ENCODE measurements around the gene PIGQ. TPM values are rescaled to one million over a fixed set of nuclear protein-coding genes. Genes with fewer than 3 reads are reported as not detected.
A peak's percentile ranks its signal among the peaks of the same experiment; 100 is the strongest.

PIGQ gene
- total RNA-seq, 2 experiments from 2014 or later, result 28.8 to 29.1 TPM

- Mint-ChIP-seq H3K9me3 (no peaks in the 10 kb centered on the region), H3K27me3 (peaks cover 7% of the 10 kb centered on the region), H3K27ac (no peak overlapping the region)
These were observed 12.4 kb downstream of the PIGQ start for GRCh38 chr16:582218-582613.

DNA sequence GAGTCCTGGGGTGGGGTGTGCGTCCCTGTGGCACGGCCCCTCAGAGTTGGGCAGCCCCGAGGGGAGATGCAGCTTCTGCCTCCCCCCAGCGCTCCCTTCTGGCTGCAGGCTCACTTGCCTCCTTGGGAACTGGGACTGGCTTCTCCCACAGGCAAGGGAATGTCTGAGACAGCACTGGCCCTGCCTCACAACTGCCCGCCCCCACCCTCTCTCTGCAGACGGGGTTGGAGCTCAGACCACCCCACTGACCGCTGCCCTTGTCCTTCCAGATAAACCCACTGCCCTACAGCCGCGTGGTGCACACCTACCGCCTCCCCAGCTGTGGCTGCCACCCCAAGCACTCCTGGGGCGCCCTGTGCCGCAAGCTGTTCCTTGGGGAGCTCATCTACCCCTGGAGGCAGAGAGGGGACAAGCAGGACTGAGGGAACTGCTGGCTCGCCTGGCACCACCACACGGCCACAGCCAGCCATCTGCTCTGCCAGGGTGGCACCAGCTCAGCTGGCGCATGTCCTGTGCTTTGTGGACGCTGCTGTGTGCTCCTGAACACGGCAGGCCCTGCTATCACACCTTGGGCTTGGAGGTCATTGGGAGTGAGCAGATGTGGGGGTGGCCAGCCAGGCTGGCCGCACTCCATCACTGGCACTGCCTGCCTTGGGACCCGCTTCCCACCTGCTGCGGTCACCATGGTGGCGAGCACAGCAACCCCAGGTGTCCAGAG lies 13.0 kb downstream of the PIGQ start:
- Mint-ChIP-seq H3K27ac (no peak overlapping the region), H3K4me3 (no peak overlapping the region), H3K36me3 (peaks cover 3% of the 10 kb centered on the region), H3K9me3 (no peaks in the 10 kb centered on the region), H3K27me3 (peaks cover 7% of the 10 kb centered on the region), H3K4me1 (peaks cover 10% of the 10 kb centered on the region)
- no peak for DNase-seq

More at GRCh38 chr16:582218-582613, 12.4 kb downstream of the PIGQ start:
- peaks cover 7% of the 10 kb centered on the region for H3K4me1 Mint-ChIP-seq
- no peak overlapping the region for H3K4me3 Mint-ChIP-seq
- no peaks in the 10 kb centered on the region for H3K36me3 Mint-ChIP-seq
- no peak for DNase-seq

- peaks cover 10% of the 10 kb centered on the region for H3K4me1 Mint-ChIP-seq
These were observed 13.7 kb downstream of the PIGQ start for GRCh38 chr16:583470-583814.

DNA sequence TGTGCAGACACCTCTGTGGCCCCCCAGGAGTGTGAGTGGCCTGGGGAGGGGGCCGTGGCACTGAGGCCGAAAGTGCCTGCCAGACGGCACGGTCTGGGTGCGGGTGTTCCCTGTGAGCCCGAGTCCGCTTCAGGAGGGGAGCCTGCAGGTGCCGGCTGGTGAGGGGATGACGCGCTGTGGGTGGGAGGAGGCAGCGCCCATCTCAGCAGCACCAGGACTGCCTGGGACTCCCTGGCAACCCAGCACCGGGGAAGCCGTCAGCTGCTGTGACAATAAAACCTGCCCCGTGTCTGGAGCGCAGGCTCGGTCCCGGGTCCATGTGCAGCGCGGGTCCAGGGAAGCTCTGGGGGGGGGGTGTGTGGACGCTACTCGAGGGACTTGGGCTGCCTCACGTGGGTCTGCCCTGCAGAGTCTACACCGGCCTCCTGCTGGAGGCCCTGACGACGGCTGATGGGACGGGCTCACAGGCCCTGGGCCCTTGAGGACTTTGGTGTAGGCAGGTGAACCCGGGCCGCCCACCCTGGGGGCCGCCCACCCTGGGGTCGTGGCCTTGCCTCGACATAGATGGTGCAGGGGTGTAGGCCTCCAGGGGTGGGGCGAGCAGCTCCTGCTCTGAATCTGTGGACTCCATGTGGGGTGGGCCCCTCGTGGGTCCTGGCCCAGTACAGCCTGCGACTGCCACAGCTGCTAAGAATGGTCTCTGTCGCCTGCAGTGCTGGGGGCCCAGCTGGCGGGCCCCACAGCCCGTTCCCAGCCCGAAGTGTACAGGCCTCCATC lies 14.2 kb downstream of the PIGQ start:
- no peak for DNase-seq
- Mint-ChIP-seq H3K4me3 (no peak overlapping the region), H3K27me3 (peaks cover 7% of the 10 kb centered on the region), H3K4me1 (peaks cover 10% of the 10 kb centered on the region), H3K36me3 (peaks cover 11% of the 10 kb centered on the region), H3K27ac (no peak overlapping the region), H3K9me3 (no peaks in the 10 kb centered on the region)

More at GRCh38 chr16:583470-583814, 13.7 kb downstream of the PIGQ start:
- Mint-ChIP-seq H3K36me3 (peaks cover 10% of the 10 kb centered on the region), H3K9me3 (no peaks in the 10 kb centered on the region), H3K27me3 (peaks cover 7% of the 10 kb centered on the region), H3K27ac (no peak overlapping the region), H3K4me3 (no peak overlapping the region)
- no peak for DNase-seq

DNA sequence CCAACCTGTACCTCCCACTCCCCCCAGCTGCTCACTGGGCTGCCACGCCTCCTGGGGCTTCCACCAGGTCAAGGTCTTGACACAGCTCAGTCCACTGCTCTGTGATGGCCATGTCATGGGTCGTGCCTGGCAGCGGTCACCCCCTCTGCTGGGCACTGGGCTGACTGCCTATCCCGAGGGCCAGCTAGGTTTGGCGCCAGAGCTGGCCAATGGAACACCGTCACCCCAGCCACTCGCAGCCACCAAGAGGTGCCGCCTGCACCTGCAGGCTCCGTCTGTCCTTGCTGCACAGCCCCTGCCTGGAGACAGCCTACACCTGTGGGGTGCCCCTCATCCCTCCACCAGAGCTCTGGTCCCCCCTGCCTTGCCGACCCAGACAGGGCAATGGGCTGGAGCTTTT lies 15.6 kb downstream of the PIGQ start:
- H3K4me3 Mint-ChIP-seq, result no peak overlapping the region
- no peak overlapping the region for H3K27ac Mint-ChIP-seq
- DNase-seq, result no peak
- H3K9me3 Mint-ChIP-seq, result no peaks in the 10 kb centered on the region
- H3K4me1 Mint-ChIP-seq, result peaks cover 8% of the 10 kb centered on the region
- peaks cover 7% of the 10 kb centered on the region for H3K27me3 Mint-ChIP-seq
- H3K36me3 Mint-ChIP-seq, result peaks cover 11% of the 10 kb centered on the region

DNA sequence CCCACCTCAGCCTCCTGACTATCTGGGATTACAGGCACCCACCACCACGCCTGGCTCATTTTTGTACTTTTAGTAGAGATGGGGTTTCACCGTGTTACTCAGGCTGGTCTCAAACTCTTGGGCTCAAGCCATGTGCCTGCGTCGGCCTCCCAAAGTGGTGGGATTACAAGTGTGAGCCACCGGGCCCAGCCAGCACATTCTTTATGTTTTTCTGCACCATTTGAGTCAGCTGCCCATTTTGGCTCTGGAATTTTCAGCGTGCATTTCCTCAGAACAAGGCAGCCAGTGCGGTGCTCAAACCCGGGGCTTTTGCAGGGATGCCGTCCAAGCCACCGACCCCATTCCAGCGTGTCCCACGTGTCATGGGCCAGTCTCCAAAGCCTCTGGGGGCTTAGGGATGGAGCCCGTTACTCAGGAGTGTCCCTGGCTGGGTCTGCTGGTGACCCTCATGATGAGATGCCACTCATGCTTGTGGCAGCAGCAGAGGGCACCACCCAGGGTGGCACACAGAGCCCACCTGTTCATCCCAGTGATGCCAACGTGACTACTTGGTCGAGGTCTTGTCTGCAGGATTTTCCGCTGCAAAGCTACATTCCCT lies 16.4 kb downstream of the PIGQ start:
- Mint-ChIP-seq H3K36me3 (peaks cover 11% of the 10 kb centered on the region), H3K9me3 (no peaks in the 10 kb centered on the region), H3K27me3 (peaks cover 7% of the 10 kb centered on the region), H3K4me3 (peak overlapping the region; percentile 48), H3K27ac (no peak overlapping the region), H3K4me1 (peaks cover 15% of the 10 kb centered on the region)
- no peak for DNase-seq

DNA sequence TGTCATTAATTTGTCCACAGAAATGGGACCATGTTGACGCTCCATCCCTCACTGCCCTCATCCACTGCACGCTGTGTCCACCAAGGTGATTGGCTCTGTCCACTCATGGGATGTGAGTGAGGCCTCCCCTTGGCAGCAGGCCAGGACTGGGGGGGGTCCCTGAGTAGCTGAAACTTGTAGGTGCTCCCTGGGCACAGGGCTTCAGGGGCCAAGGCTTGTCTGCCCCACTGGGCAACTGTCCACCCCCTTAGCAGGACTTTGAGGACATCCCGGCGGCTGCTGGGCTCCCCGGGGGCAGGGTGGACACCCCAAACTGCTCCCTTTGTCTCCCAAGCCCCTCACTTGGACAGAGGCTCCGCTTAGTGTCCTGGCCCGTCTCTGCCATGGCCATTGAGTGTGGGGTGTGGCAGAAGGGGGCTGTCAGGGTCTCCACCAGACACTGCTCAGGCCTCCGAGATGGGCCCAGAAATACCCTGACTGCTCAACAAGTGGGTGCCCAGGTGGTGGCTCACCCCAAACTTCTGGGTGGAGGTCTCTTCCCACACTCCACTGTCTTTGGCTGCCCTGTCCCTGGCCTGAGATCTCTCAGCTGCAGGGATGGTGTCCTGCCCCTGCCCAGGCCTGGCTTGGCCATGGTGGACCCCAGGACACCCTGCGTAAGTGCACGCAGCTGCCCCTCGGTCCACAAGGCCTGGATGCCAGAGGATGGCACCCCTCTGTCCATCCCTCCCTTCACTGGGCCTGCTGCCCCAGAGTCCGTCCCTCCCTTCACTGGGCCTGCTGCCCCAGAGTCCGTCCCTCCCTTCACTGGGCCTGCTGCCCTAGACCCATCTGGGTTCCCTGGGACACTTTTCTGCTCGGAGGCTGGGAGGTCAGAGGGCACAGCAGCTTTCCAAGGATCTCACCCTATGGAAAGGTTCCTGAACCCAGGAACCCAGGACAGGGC lies 17.1 kb downstream of the PIGQ start:
- Mint-ChIP-seq H3K9me3 (no peaks in the 10 kb centered on the region), H3K4me1 (peaks cover 16% of the 10 kb centered on the region), H3K36me3 (peaks cover 11% of the 10 kb centered on the region), H3K27ac (peak overlapping the region; percentile 97), H3K27me3 (peaks cover 7% of the 10 kb centered on the region), H3K4me3 (peak overlapping the region; percentile 93)
- DNase-seq, result no peak

DNA sequence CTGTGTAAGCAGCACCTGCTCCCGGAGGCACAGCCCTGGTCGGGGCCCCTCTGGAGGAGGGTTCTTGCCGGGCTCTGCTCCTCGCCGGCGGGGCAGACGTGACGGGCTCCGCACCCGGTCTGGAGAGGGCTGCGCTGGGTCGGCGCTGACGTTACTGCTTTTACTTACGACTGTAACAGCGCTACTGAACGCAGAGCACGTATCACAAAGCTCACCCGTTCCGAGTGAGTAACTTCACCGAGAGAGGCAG lies 18.8 kb downstream of the PIGQ start:
- Mint-ChIP-seq H3K36me3 (peaks cover 11% of the 10 kb centered on the region), H3K4me1 (peaks cover 23% of the 10 kb centered on the region), H3K4me3 (peak overlapping the region; percentile 93), H3K27ac (peak overlapping the region; percentile 97), H3K9me3 (no peaks in the 10 kb centered on the region), H3K27me3 (peaks cover 7% of the 10 kb centered on the region)
- peak; percentile 73 for DNase-seq

DNA sequence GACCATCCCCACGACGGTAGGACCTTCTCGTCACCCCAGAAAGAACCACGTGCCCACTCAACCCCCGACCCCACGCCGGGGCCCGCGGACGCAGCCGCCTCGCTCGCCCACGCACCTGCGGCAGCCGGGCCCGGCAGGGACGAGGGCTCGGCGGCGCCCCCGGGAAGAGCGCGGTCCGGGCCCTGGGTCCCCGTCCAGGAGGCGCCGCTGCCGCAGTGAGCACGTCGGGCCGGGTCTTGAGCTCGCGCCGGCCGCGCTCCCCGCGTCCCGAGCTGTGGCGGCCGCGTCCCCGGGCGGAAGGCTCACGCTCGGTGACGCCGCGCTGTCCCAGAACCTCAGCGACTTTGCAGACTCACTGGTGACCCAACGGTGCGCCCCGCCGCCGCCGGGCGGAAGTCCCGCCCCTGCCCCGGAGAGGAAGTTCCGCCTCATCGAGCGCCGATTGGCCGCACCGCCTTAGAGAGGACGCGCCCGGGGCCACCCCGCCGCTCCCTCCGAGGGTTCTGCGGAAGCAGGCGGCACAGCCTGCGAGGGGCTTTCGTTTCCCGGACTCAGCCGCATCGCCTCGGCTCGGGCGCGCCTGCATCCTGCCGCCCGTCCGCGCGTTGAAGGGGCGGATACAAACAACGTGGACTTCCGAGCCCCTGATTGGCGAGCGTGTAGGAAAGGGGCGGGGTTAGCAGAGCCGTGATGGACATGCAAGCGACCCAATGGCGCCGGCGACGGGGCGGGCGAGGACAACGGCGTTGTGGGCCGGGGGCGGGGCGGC lies 19.3 kb downstream of the PIGQ start:
- peaks cover 11% of the 10 kb centered on the region for H3K36me3 Mint-ChIP-seq
- H3K27ac Mint-ChIP-seq, result peak overlapping the region; percentile 97
- no peaks in the 10 kb centered on the region for H3K9me3 Mint-ChIP-seq
- H3K27me3 Mint-ChIP-seq, result peaks cover 7% of the 10 kb centered on the region
- H3K4me1 Mint-ChIP-seq, result peaks cover 25% of the 10 kb centered on the region
- H3K4me3 Mint-ChIP-seq, result peak overlapping the region; percentile 98
- peak; percentile 97 for DNase-seq

DNA sequence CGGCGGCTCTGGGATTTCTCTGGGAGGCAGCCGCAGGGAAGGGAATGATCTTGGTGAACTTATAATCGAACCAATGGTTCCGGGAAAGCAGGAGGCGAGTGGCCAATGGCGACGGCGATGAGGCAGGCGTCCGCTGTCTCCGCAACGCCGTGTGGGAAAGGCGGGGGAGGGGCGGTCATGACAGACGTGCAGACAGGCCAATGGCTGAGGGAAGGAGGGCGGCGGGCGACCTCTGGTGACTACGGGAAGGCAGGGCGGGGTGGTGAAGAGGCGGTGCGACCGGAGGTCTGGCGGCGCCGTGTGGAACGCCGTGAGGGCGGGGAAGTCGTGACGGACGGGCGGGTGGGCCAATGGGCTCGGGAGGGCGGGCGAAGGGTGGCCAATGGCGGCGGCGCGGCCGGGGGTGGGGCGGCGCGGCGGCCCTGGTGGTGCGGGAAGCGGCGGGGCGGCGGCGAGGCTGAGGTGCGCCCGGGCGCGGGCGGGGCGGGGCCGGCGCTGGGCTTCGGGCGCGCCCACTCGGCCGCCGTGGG lies 20.0 kb downstream of the PIGQ start, which contains the start of gene RAB40C:
Gene RAB40C (plus strand): TSS at position 409 of the 530 bp plus-strand sequence. CDS start 226 bp downstream, outside the sequence.
- peak within 1 kb of the TSS; percentile 98 for H3K4me3 Mint-ChIP-seq
- peaks cover 11% of the 10 kb centered on the region for H3K36me3 Mint-ChIP-seq
- H3K9me3 Mint-ChIP-seq, result no peaks in the 10 kb centered on the region
- peak within 1 kb of the TSS; percentile 96 for H3K27ac Mint-ChIP-seq
- peaks cover 25% of the 10 kb centered on the region for H3K4me1 Mint-ChIP-seq
- H3K27me3 Mint-ChIP-seq, result peaks cover 7% of the 10 kb centered on the region
- peak; percentile 99 for DNase-seq

DNA sequence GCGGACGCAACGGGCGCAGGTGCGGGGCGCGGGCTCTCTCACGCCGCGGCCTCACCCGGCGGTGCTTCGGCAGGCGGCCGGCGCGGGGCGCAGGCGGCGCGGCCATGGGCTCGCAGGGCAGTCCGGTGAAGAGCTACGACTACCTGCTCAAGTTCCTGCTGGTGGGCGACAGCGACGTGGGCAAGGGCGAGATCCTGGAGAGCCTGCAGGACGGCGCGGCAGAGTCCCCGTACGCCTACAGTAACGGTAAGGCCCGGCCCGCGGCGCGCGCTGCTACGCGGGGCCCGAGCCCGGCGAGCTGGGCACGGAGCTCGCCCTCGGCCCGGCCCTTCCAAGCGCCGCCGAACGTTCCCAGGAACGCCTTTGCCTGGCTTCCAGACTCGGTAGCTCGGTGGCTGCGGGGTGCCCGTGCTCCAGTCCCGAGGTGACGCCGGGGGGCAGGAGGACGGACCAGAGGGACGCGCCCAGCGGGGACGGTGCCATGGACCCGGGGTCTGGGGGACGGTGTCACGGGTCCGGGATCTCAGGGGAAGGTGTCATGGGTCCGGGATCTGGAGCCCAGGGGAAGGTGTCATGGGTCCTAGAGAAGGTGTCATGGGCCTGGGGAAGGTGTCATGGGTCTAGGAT lies 20.5 kb downstream of the PIGQ start:
- Mint-ChIP-seq H3K4me1 (peaks cover 26% of the 10 kb centered on the region), H3K9me3 (no peaks in the 10 kb centered on the region), H3K4me3 (peak overlapping the region; percentile 78), H3K36me3 (peaks cover 11% of the 10 kb centered on the region), H3K27me3 (peaks cover 7% of the 10 kb centered on the region), H3K27ac (peak overlapping the region; percentile 13)
- DNase-seq, result no peak

DNA sequence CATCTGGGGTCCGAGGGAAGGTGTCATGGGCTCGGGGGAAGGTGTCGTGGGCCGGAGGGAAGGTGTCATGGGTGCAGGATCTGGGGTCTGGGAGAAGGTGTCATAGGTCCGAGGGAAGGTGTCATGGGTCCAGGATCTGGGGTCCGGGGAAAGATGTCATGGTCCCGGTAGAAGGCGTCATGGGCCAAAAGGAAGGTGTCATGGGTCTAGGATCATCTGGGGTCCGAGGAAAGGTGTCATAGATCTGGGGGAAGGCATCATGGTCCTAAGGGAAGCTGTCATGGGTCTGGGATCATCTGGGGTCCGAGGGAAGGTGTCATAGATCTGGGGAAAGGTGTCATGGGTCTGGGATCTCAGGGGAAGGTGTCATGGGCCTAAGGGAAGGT lies 21.0 kb downstream of the PIGQ start:
- peaks cover 4% of the 10 kb centered on the region for H3K27me3 Mint-ChIP-seq
- H3K9me3 Mint-ChIP-seq, result no peaks in the 10 kb centered on the region
- peaks cover 11% of the 10 kb centered on the region for H3K36me3 Mint-ChIP-seq
- H3K27ac Mint-ChIP-seq, result peak overlapping the region; percentile 13
- H3K4me3 Mint-ChIP-seq, result peak overlapping the region; percentile 78
- H3K4me1 Mint-ChIP-seq, result peaks cover 25% of the 10 kb centered on the region
- no peak for DNase-seq

GRCh38 chr16:591231-591630 lies 21.5 kb downstream of the PIGQ start:
- Mint-ChIP-seq H3K27me3 (no peaks in the 10 kb centered on the region), H3K27ac (no peak overlapping the region), H3K9me3 (no peaks in the 10 kb centered on the region), H3K4me1 (peaks cover 28% of the 10 kb centered on the region), H3K36me3 (peaks cover 11% of the 10 kb centered on the region), H3K4me3 (peak overlapping the region; percentile 78)
- DNase-seq, result no peak

Data from activated naive CD8-positive, alpha-beta T cell treated with anti-CD3 and anti-CD28 coated beads for 36 hours (primary cell).